Adrenal gland (tissue), 12 donors: ENCODE measurements around the gene SRBD1. TPM values are rescaled to one million over a fixed set of nuclear protein-coding genes. Genes with fewer than 3 reads are reported as not detected.

ENCODE experiments used
- DNase-seq, 7 donors: peaks; one replicate each; pipeline ENCODE4 v3.0.0-alpha.2; 2019 to 2020
- H3K27ac ChIP-seq, 5 donors: fragments of 200-600 bp; sonication (generic) in 4 of 5; 1 replicate in 3 of 5; 2 replicates in 2 of 5; pipeline versions ENCODE4 v1.5.1 to v1.8.0; 2016 to 2020; ENCODE audit warnings: mild to moderate bottlenecking in 1 of 5
- H3K27me3 ChIP-seq: fragments of 200-600 bp; 2 replicates; pipeline ENCODE4 v1.8.0; 2021
- H3K36me3 ChIP-seq, 2 donors: fragments of 200-600 bp; replicated peaks in 1 of 2; 1 replicate in 1 of 2; 2 replicates in 1 of 2; pipeline versions ENCODE4 v1.5.1 to v1.8.0; 2018 to 2022
- H3K4me1 ChIP-seq, 2 donors: fragments of 200-600 bp; replicated peaks in 1 of 2; 1 replicate in 1 of 2; 2 replicates in 1 of 2; pipeline versions ENCODE4 v1.5.1 to v1.8.0; 2018 to 2021
- H3K4me3 ChIP-seq, 4 donors: fragments of 200-600 bp; sonication (generic) in 3 of 4; one replicate each; pipeline ENCODE4 v1.5.1; 2016 to 2018
- H3K9me3 ChIP-seq, 3 donors: fragments of 200-600 bp; sonication (generic) in 1 of 3; replicated peaks in 1 of 3; 1 replicate in 2 of 3; 2 replicates in 1 of 3; pipeline versions ENCODE4 v1.5.1 to v1.8.0; 2016 to 2021
- POLR2A ChIP-seq, 2 donors: fragments of 450-650 bp; IDR thresholded peaks; one replicate each; pipeline ENCODE4 v1.6.1; 2017; ENCODE audit warnings: antibody characterized with exemption in 2 of 2, mild to moderate bottlenecking in 2 of 2, moderate library complexity in 1 of 2
- WGBS, 4 donors: extraction: QIAGEN DNeasy Blood & Tissue Kit in 2 of 4; methylation state at CpG; one replicate each; pipeline versions ENCODE4 v1.1.5 to v1.1.7; 2013 to 2017; 5-methylcytosine and 5-hydroxymethylcytosine counted together
- intact Hi-C, 2 donors: fragments of 100-400 bp; cut with DNase I; formaldehyde crosslinking; loops; one replicate each; pipeline versions ENCODE4 v1.14.1 to v1.15.0; 2022 to 2023
- polyA plus RNA-seq, 3 donors: library from polyadenylated mRNA; stranded (reverse); fragments of 200-250 nt in 2 of 3; fragments of 350-450 nt in 1 of 3; fragmentation: Illumina TruSeq in 1 of 3; extraction: RNeasy Lipid Tissue Mini Kit (QIAGEN cat#74804) in 1 of 3; gene quantifications; one replicate each; pipeline ENCODE4 v1.2.3, GENCODE V29; 2013 to 2014
- total RNA-seq, 9 donors: library from RNA; depleted of rRNA in 4 of 9; stranded (reverse); fragments of >200 nt in 4 of 9; fragments of 120-200 nt in 1 of 9; fragmentation: NEBNext Ultra II Directional in 1 of 9; extraction: Animal tissue kit (Norgen Biotek cat#: 25700) in 1 of 9; gene quantifications; one replicate each; pipeline versions ENCODE4 v1.1.0 to v1.2.4, GENCODE V29; 2013 to 2023
- TF ChIP-seq, protein P1 (sequence below), 6 experiments: fragments of 450-650 bp in 4 of 6; fragments of 200-600 bp in 2 of 6; sonication (generic) in 1 of 6; IDR thresholded peaks; 1 replicate in 5 of 6; 2 replicates in 1 of 6; pipeline versions ENCODE4 v1.5.1 to v1.8.0; 2016 to 2021; ENCODE audit warnings: antibody characterized with exemption in 6 of 6, mild to moderate bottlenecking in 2 of 6, moderate library complexity in 1 of 6
- donor health status: healthy with polysubstance abuse.
- donor health status: Bipolar disorder and iron deficiency.
- donor health status: DM: yes; HTN: yes; CAD: no.
- donor health status: DM: no; HTN: no; CAD: no.
- donor health status: DM: no; HTN: no; CAD: no.
- donor health status: DM: yes; HTN: yes; CAD: no.

The SRBD1 gene
- total and polyA plus RNA-seq, 12 donors, result 2.7 to 21.6 (median 13.8) TPM

GRCh38 chr2:45571940-45572339 is 39.1 kb downstream of the SRBD1 start:
- Histone ChIP-seq H3K27ac (no peak overlapping the region), H3K27me3 (no peaks in the 10 kb centered on the region), H3K36me3 (no peaks in the 10 kb centered on the region), H3K4me3 (no peak overlapping the region), H3K4me1 (peaks cover 0 to 5% of the 10 kb centered on the region in 2 donors), H3K9me3 (no peaks in the 10 kb centered on the region)
- DNase-seq, result no peak
- intact Hi-C loops, result no loop called here
- TF ChIP-seq, protein P1, sequence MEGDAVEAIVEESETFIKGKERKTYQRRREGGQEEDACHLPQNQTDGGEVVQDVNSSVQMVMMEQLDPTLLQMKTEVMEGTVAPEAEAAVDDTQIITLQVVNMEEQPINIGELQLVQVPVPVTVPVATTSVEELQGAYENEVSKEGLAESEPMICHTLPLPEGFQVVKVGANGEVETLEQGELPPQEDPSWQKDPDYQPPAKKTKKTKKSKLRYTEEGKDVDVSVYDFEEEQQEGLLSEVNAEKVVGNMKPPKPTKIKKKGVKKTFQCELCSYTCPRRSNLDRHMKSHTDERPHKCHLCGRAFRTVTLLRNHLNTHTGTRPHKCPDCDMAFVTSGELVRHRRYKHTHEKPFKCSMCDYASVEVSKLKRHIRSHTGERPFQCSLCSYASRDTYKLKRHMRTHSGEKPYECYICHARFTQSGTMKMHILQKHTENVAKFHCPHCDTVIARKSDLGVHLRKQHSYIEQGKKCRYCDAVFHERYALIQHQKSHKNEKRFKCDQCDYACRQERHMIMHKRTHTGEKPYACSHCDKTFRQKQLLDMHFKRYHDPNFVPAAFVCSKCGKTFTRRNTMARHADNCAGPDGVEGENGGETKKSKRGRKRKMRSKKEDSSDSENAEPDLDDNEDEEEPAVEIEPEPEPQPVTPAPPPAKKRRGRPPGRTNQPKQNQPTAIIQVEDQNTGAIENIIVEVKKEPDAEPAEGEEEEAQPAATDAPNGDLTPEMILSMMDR (IDR thresholded peaks at IDR 0.05), result no peak
- no peak for TF ChIP-seq POLR2A (IDR thresholded peaks at IDR 0.05)
- WGBS, 4 donors, result 97 to 100% (median 98%) methylated on average over 3 of the region's 3 CpGs

GRCh38 chr2:45570671-45571334 is 40.3 kb downstream of the SRBD1 start:
- no peak for DNase-seq
- H3K9me3 ChIP-seq, result no peaks in the 10 kb centered on the region
- H3K27ac ChIP-seq, result no peak overlapping the region
- intact Hi-C loops, result no loop called here
- H3K4me1 ChIP-seq, result peaks cover 0 to 5% of the 10 kb centered on the region in 2 donors
- WGBS, 4 donors, result 84 to 87% (median 86%) methylated on average over 3 of the region's 3 CpGs
- H3K36me3 ChIP-seq, result no peaks in the 10 kb centered on the region
- TF ChIP-seq, protein P1 (IDR thresholded peaks at IDR 0.05), result no peak
- TF ChIP-seq POLR2A (IDR thresholded peaks at IDR 0.05), result no peak
- no peaks in the 10 kb centered on the region for H3K27me3 ChIP-seq
- H3K4me3 ChIP-seq, result no peak overlapping the region

- Histone ChIP-seq H3K27ac (no peak overlapping the region), H3K4me3 (no peak overlapping the region), H3K27me3 (no peaks in the 10 kb centered on the region), H3K4me1 (peaks cover 0 to 5% of the 10 kb centered on the region in 2 donors), H3K9me3 (no peaks in the 10 kb centered on the region), H3K36me3 (no peaks in the 10 kb centered on the region)
- TF ChIP-seq, protein P1 (IDR thresholded peaks at IDR 0.05), result no peak
- TF ChIP-seq POLR2A (IDR thresholded peaks at IDR 0.05), result no peak
- DNase-seq, result no peak
- intact Hi-C loops, result no loop called here
These were observed 42.1 kb downstream of the SRBD1 start for GRCh38 chr2:45568935-45569334.

GRCh38 chr2:45567974-45568789 is 42.9 kb downstream of the SRBD1 start:
- H3K36me3 ChIP-seq, result no peaks in the 10 kb centered on the region
- H3K27me3 ChIP-seq, result no peaks in the 10 kb centered on the region
- peaks cover 0 to 5% of the 10 kb centered on the region in 2 donors for H3K4me1 ChIP-seq
- H3K27ac ChIP-seq, result peak overlapping the region in 4 of 5 donors; percentile 21 to 81 (median 48)
- no peak for DNase-seq
- intact Hi-C loops, result no loop called here
- H3K4me3 ChIP-seq, result peak overlapping the region in 1 of 4 donors; percentile 26
- no peaks in the 10 kb centered on the region for H3K9me3 ChIP-seq
- 52 to 61% (median 59%) methylated on average over 5 of the region's 5 CpGs for WGBS, 4 donors
- TF ChIP-seq, protein P1 (IDR thresholded peaks at IDR 0.05), result peak in 1 of 6 experiments; percentile 5
- TF ChIP-seq POLR2A (IDR thresholded peaks at IDR 0.05), result no peak
